Measurements from ENCODE around the gene KIAA0040.

The KIAA0040 gene

DNA sequence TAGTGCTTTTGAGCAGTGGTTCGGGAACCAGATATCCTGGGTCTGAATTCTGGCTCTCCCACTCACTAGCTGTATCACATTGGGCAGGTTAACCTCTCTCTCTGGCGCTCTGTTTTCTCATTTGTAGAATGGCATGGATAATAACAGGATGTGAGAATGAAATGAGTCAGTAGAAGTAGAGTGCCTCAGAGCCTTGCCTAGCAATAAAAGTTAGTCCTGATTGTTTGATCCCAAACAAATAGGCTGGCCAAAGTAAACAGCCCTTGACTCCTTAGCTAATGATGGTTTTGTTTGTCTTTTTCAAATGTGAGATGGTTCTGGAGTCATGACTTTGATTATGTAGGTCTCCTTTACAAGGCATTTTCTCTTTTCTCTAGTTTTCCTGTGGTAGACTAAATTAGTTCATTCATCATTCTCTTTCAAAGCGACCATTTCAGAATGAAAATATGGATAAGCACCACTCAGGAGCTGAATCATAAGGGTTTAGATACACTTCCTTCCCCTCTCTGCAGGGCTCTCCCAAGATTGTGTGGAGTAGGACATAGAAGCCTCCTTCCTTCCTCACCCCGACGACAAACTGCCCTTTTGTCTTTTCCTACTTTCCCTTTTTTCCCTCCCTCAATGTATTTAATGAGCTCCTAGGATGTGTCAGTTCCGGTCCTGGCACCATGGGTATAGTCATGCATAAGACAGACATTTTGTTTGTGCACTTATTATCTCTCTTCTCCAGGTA is 23.1 kb downstream of the KIAA0040 start:
- TF ChIP-seq YY1 (IDR thresholded peaks at IDR 0.05; ENCODE audit: insufficient read depth, insufficient read length) = no peak
- no peak for TF ChIP-seq SUZ12 (IDR thresholded peaks at IDR 0.05; ENCODE audit: extremely low read depth, insufficient read depth, insufficient read length)
- no peak for TF ChIP-seq ZNF274 (IDR thresholded peaks at IDR 0.05; ENCODE audit: low read depth, low read length)
- no peak for DNase-seq (ENCODE audit: low read depth, low spot score)

DNA sequence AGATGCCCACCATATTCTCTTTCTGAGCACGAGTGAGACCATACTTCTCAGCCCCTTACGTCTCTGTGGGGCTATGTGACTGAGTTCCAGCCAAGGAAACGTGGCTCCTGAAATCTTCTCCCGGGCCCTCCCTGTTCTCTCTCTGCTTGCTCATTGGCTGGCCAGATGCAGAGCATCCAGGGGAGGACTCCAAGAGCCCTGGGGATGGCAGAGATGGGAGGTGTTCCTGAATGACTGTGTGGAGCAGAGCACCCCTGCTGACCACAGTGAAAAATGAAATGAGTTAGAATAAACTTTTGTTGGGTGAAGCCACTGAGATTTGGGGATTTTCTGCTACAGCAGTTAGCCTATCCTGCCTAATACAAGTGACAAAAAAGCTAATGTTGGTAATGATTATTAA is 23.8 kb downstream of the KIAA0040 start:
- H3K36me3 ChIP-seq (ENCODE audit: insufficient read depth, insufficient read length, low read length) = peaks cover 16% of the 10 kb centered on the region
- H3K9ac ChIP-seq (ENCODE audit: insufficient read length, low read depth) = no peak overlapping the region
- no peak for DNase-seq (ENCODE audit: low read depth, low spot score)
- TF ChIP-seq ZNF274 (IDR thresholded peaks at IDR 0.05; ENCODE audit: low read depth, low read length) = no peak
- H3K9me3 ChIP-seq (ENCODE audit: insufficient read depth, low read length) = no peaks in the 10 kb centered on the region
- H3K4me3 ChIP-seq (ENCODE audit: insufficient read length, low read depth) = no peak overlapping the region
- H3K27me3 ChIP-seq (ENCODE audit: insufficient read depth, insufficient read length) = no peaks in the 10 kb centered on the region
- no peaks in the 10 kb centered on the region for H3K4me1 ChIP-seq (ENCODE audit: insufficient read depth, insufficient read length)

More for the DNA sequence above, 23.1 kb downstream of the KIAA0040 start:
- Histone ChIP-seq H3K27me3 (ENCODE audit: insufficient read depth, insufficient read length) (no peaks in the 10 kb centered on the region), H3K4me1 (ENCODE audit: insufficient read depth, insufficient read length) (no peaks in the 10 kb centered on the region), H3K4me3 (ENCODE audit: insufficient read length, low read depth) (no peak overlapping the region), H3K36me3 (ENCODE audit: insufficient read depth, insufficient read length, low read length) (peaks cover 15% of the 10 kb centered on the region), H3K9ac (ENCODE audit: insufficient read length, low read depth) (no peak overlapping the region), H3K9me3 (ENCODE audit: insufficient read depth, low read length) (no peaks in the 10 kb centered on the region)

DNA sequence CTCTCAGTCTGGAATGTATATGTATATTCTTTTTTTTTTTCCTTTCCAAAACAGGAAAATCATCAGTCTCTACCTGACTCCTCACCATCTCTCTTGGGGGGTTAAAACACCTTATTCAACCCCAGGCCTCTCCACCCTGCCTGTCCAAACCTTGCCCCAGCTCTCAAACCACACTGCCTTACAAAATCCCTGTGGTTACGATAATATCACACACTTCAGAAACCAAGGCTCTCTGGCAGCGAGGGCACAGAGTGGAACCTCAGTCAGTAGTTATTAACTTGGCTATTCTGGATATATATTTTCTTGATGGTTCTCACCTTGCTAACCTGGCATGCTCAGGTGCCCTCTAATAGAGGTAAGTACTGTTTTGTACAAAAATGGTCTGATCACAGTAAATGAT is 24.7 kb downstream of the KIAA0040 start:
- no peaks in the 10 kb centered on the region for H3K27me3 ChIP-seq (ENCODE audit: insufficient read depth, insufficient read length)
- no peaks in the 10 kb centered on the region for H3K9me3 ChIP-seq (ENCODE audit: insufficient read depth, low read length)
- no peak overlapping the region for H3K9ac ChIP-seq (ENCODE audit: insufficient read length, low read depth)
- no peak overlapping the region for H3K4me3 ChIP-seq (ENCODE audit: insufficient read length, low read depth)
- DNase-seq (ENCODE audit: low read depth, low spot score) = no peak
- no peaks in the 10 kb centered on the region for H3K4me1 ChIP-seq (ENCODE audit: insufficient read depth, insufficient read length)
- no peak for TF ChIP-seq ZNF274 (IDR thresholded peaks at IDR 0.05; ENCODE audit: low read depth, low read length)
- TF ChIP-seq YY1 (IDR thresholded peaks at IDR 0.05; ENCODE audit: insufficient read depth, insufficient read length) = no peak
- TF ChIP-seq SUZ12 (IDR thresholded peaks at IDR 0.05; ENCODE audit: extremely low read depth, insufficient read depth, insufficient read length) = no peak
- peaks cover 22% of the 10 kb centered on the region for H3K36me3 ChIP-seq (ENCODE audit: insufficient read depth, insufficient read length, low read length)

DNA sequence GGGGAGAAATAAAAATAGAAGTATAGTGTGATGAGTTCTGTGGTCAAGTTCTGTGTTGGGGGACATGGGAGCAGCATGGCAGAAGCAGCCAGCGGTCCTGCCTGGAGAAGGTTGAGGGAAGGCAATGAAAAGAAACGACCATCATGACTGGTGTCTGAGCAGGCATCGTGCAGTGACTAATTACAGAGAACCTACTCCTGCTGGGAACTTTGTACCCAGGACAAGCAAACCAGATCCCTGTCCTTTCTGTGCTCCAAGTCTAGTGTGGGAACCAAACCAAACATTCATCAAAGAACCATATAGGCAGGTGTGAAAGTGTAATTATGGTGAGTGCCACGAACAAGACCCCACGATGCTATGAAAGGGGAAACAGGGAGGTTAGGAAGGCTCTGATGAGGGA is 25.8 kb downstream of the KIAA0040 start:
- H3K27me3 ChIP-seq (ENCODE audit: insufficient read depth, insufficient read length) = no peaks in the 10 kb centered on the region
- DNase-seq (ENCODE audit: low read depth, low spot score) = no peak
- no peaks in the 10 kb centered on the region for H3K4me1 ChIP-seq (ENCODE audit: insufficient read depth, insufficient read length)
- no peak overlapping the region for H3K9ac ChIP-seq (ENCODE audit: insufficient read length, low read depth)
- TF ChIP-seq YY1 (IDR thresholded peaks at IDR 0.05; ENCODE audit: insufficient read depth, insufficient read length) (no peak), SUZ12 (IDR thresholded peaks at IDR 0.05; ENCODE audit: extremely low read depth, insufficient read depth, insufficient read length) (no peak), ZNF274 (IDR thresholded peaks at IDR 0.05; ENCODE audit: low read depth, low read length) (no peak)
- no peaks in the 10 kb centered on the region for H3K9me3 ChIP-seq (ENCODE audit: insufficient read depth, low read length)
- peaks cover 22% of the 10 kb centered on the region for H3K36me3 ChIP-seq (ENCODE audit: insufficient read depth, insufficient read length, low read length)
- no peak overlapping the region for H3K4me3 ChIP-seq (ENCODE audit: insufficient read length, low read depth)

DNA sequence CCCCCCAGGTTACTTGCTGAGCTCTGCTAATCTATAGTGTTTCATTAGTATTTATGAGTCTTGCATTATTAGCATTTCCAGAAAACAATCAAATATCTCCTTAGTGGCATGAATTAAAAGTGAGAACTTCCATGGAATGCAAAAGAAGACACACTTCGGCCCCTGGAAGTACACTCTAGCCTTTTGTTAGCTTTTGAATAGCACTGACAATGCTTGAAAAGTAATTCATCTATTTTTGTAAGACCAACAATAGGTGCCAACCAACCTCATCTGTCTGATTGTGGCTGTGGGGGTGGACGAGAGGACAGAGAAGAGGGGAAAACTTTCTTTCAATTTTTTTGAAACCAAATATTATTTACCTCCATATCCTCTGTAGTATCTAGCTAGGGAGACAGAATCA is 27.8 kb downstream of the KIAA0040 start:
- no peaks in the 10 kb centered on the region for H3K27me3 ChIP-seq (ENCODE audit: insufficient read depth, insufficient read length)
- no peak overlapping the region for H3K4me3 ChIP-seq (ENCODE audit: insufficient read length, low read depth)
- TF ChIP-seq SUZ12 (IDR thresholded peaks at IDR 0.05; ENCODE audit: extremely low read depth, insufficient read depth, insufficient read length) = no peak
- no peak for TF ChIP-seq ZNF274 (IDR thresholded peaks at IDR 0.05; ENCODE audit: low read depth, low read length)
- TF ChIP-seq YY1 (IDR thresholded peaks at IDR 0.05; ENCODE audit: insufficient read depth, insufficient read length) = no peak
- no peak overlapping the region for H3K9ac ChIP-seq (ENCODE audit: insufficient read length, low read depth)
- H3K36me3 ChIP-seq (ENCODE audit: insufficient read depth, insufficient read length, low read length) = peaks cover 34% of the 10 kb centered on the region
- no peaks in the 10 kb centered on the region for H3K4me1 ChIP-seq (ENCODE audit: insufficient read depth, insufficient read length)
- no peak for DNase-seq (ENCODE audit: low read depth, low spot score)
- no peaks in the 10 kb centered on the region for H3K9me3 ChIP-seq (ENCODE audit: insufficient read depth, low read length)

DNA sequence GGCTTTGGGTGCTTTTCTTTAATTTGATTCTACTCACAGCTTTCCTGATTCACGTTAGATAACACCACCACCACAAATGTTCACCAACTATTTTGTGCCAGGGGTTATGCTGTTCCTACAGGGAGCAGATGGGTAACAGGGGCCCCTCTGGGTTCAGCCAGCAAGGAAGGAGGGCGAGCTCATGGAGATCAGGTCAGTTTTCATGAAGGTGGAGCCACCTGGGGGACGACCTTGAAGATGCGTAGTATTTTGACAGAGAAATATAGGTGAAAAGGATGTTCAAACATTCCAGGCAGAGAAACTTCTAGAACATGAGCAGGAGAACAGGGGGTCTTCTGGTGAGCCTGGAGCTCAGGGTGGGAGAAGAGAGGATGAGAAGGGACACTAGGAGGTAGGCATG is 28.9 kb downstream of the KIAA0040 start:
- H3K9me3 ChIP-seq (ENCODE audit: insufficient read depth, low read length) = no peaks in the 10 kb centered on the region
- no peak for DNase-seq (ENCODE audit: low read depth, low spot score)
- H3K4me3 ChIP-seq (ENCODE audit: insufficient read length, low read depth) = no peak overlapping the region
- H3K4me1 ChIP-seq (ENCODE audit: insufficient read depth, insufficient read length) = no peaks in the 10 kb centered on the region
- TF ChIP-seq ZNF274 (IDR thresholded peaks at IDR 0.05; ENCODE audit: low read depth, low read length) (no peak), SUZ12 (IDR thresholded peaks at IDR 0.05; ENCODE audit: extremely low read depth, insufficient read depth, insufficient read length) (no peak), YY1 (IDR thresholded peaks at IDR 0.05; ENCODE audit: insufficient read depth, insufficient read length) (no peak)
- no peaks in the 10 kb centered on the region for H3K27me3 ChIP-seq (ENCODE audit: insufficient read depth, insufficient read length)
- no peak overlapping the region for H3K9ac ChIP-seq (ENCODE audit: insufficient read length, low read depth)
- peaks cover 36% of the 10 kb centered on the region for H3K36me3 ChIP-seq (ENCODE audit: insufficient read depth, insufficient read length, low read length)

DNA sequence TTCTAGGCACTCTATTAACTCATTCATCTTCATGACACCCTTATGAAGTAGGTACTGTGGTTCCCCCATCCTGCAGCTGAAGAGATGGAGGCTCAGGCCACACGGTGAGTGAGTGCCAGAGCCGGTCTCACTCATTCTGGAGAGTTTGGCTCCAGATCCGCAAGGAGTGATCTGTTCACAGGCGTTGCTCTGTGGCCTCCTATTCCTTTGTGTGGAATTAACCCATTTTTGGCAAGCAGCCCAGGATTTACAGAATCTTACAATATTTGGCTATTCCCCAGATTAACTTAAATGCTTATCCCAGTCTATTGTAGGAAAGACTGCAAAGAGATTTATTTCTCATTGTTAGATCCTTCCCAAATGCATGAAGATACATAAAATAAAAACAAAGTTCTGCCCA is 29.6 kb downstream of the KIAA0040 start:
- H3K36me3 ChIP-seq (ENCODE audit: insufficient read depth, insufficient read length, low read length) = peaks cover 36% of the 10 kb centered on the region
- H3K27me3 ChIP-seq (ENCODE audit: insufficient read depth, insufficient read length) = no peaks in the 10 kb centered on the region
- H3K4me3 ChIP-seq (ENCODE audit: insufficient read length, low read depth) = no peak overlapping the region
- H3K4me1 ChIP-seq (ENCODE audit: insufficient read depth, insufficient read length) = no peaks in the 10 kb centered on the region
- no peak for DNase-seq (ENCODE audit: low read depth, low spot score)
- TF ChIP-seq SUZ12 (IDR thresholded peaks at IDR 0.05; ENCODE audit: extremely low read depth, insufficient read depth, insufficient read length) = no peak
- no peak for TF ChIP-seq YY1 (IDR thresholded peaks at IDR 0.05; ENCODE audit: insufficient read depth, insufficient read length)
- no peak for TF ChIP-seq ZNF274 (IDR thresholded peaks at IDR 0.05; ENCODE audit: low read depth, low read length)
- no peaks in the 10 kb centered on the region for H3K9me3 ChIP-seq (ENCODE audit: insufficient read depth, low read length)
- no peak overlapping the region for H3K9ac ChIP-seq (ENCODE audit: insufficient read length, low read depth)
